ENCODE results near the gene SYDE2.

SYDE2 gene

GRCh38 chr1:85200463-85201339 lies at the start of gene SYDE2:
Gene SYDE2, minus strand, starts transcription at chr1:85201016. Its CDS starts 20 bp downstream, at chr1:85200996.
- TF ChIP-seq USF1 (IDR thresholded peaks at IDR 0.05) (0 out of 2 replicates have a peak, but pooled peaks have one; percentile 32), EGR1 (IDR thresholded peaks at IDR 0.05) (peak; percentile 89), CEBPB (IDR thresholded peaks at IDR 0.05) (no peak), MAX (IDR thresholded peaks at IDR 0.05) (peak; percentile 71), YY1 (IDR thresholded peaks at IDR 0.05; ENCODE audit: low read depth) (0 out of 2 replicates have a peak, but pooled peaks have one; percentile 21), REST (IDR thresholded peaks at IDR 0.05; ENCODE audit: low read depth) (no peak), EP300 (IDR thresholded peaks at IDR 0.05; ENCODE audit: borderline replicate concordance) (peak; percentile 39; the same call in 1 of the 2 replicates), ZBTB7A (IDR thresholded peaks at IDR 0.05; ENCODE audit: low read depth) (no peak), RAD21 (IDR thresholded peaks at IDR 0.05; ENCODE audit: low read depth) (no peak), FOXM1 (IDR thresholded peaks at IDR 0.05; ENCODE audit: borderline replicate concordance, low read depth) (no peak), NFIC (IDR thresholded peaks at IDR 0.05) (peak; percentile 93), TCF12 (IDR thresholded peaks at IDR 0.05; ENCODE audit: low read depth) (peak; percentile 76), TEAD4 (IDR thresholded peaks at IDR 0.05) (peak; percentile 55), CREB1 (IDR thresholded peaks at IDR 0.05; ENCODE audit: low read depth) (no peak), TAF1 (IDR thresholded peaks at IDR 0.05; ENCODE audit: low read depth) (peak; percentile 29; the same call in 1 of the 2 replicates)

- TF ChIP-seq TEAD4 (IDR thresholded peaks at IDR 0.05) (no peak), NFIC (IDR thresholded peaks at IDR 0.05) (no peak), EP300 (IDR thresholded peaks at IDR 0.05; ENCODE audit: borderline replicate concordance) (no peak), YY1 (IDR thresholded peaks at IDR 0.05; ENCODE audit: low read depth) (no peak), ZBTB7A (IDR thresholded peaks at IDR 0.05; ENCODE audit: low read depth) (no peak), FOXM1 (IDR thresholded peaks at IDR 0.05; ENCODE audit: borderline replicate concordance, low read depth) (no peak), TAF1 (IDR thresholded peaks at IDR 0.05; ENCODE audit: low read depth) (no peak), CEBPB (IDR thresholded peaks at IDR 0.05) (no peak), EGR1 (IDR thresholded peaks at IDR 0.05) (no peak), CREB1 (IDR thresholded peaks at IDR 0.05; ENCODE audit: low read depth) (no peak), USF1 (IDR thresholded peaks at IDR 0.05) (no peak), RAD21 (IDR thresholded peaks at IDR 0.05; ENCODE audit: low read depth) (no peak), MAX (IDR thresholded peaks at IDR 0.05) (no peak), REST (IDR thresholded peaks at IDR 0.05; ENCODE audit: low read depth) (no peak), TCF12 (IDR thresholded peaks at IDR 0.05; ENCODE audit: low read depth) (no peak)
Observed at GRCh38 chr1:85245891-85246290, 45.1 kb upstream of the SYDE2 start.

- TF ChIP-seq TAF1 (IDR thresholded peaks at IDR 0.05; ENCODE audit: low read depth) (no peak), REST (IDR thresholded peaks at IDR 0.05; ENCODE audit: low read depth) (no peak)
Observed at GRCh38 chr1:85245456-85245855, 44.6 kb upstream of the SYDE2 start.

Measured in Ishikawa (cell line).